ENCODE measurements around the gene KIF4A.
"Not testable (repeated sequence)": the region's sequence is repeated elsewhere in the genome, so short reads cannot be mapped to it uniquely, and the experiment has no call there.

Gene KIF4A

GRCh38 chrX:70293621-70294020 is 3.7 kb downstream of the KIF4A start:
- DNase-seq, result no peak

- DNase-seq, result no peak
These were observed 11.8 kb downstream of the KIF4A start for GRCh38 chrX:70301716-70302115.

GRCh38 chrX:70313503-70313902 is 23.6 kb downstream of the KIF4A start:
- DNase-seq, result no peak

GRCh38 chrX:70322784-70323183 is 32.9 kb downstream of the KIF4A start:
- DNase-seq, result no peak

DNA sequence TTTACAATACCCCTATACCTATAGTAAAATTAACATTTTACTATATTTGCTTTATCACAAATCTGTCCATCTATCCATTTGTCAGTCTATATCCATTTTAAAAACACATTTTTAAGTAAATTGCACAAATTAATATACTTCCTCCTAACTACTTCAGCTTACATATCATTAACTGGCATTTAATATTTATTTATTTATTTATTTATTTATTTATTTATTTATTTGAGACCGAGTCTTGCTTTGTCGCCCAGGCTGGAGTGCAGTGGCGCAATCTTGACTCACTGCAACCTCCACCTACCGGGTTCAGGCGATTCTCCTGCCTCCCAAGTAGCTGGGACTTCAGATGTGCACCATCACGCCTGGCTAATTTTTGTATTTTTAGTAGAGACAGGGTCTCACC is 33.7 kb downstream of the KIF4A start:
- not testable (repeated sequence) for DNase-seq

GRCh38 chrX:70324326-70324725 is 34.4 kb downstream of the KIF4A start:
- DNase-seq, result no peak

DNA sequence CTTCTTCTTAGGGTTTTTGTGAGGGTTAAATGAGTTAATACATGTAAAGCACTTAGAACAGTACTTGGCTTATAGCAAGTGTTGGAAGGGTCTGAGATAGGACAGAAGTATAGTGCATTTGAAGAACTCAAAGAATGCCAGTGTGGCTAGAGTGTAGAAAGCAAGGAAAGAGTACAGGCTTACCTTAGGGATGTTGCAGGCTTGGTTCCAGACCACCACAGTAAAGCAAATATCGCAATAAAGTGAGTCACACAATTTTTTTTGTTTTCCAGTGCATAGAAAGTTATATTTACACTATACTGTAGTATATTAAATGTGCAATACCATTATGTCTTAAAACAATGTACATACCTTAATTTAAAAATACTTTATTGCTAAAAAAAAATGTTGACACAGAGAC is 41.3 kb downstream of the KIF4A start:
- no peak for DNase-seq

DNA sequence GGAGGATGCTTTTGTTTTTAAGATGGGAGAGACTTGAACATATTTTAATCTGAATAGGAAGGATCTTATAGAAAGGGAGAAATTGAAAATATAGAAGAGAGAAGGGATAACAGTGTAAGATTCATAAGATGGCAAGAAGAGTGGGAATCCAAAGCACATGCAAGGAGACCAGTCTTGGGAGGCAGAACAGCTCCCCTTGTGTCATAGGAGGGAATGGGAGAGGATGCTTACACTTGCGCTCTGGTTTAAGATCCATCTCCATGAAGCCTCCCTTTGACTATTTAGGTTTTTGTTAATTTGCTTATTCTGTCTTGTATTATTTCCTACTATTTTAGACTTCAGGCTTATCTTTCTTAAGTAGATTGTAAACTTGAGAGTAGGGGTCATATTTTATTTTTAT is 42.7 kb downstream of the KIF4A start:
- DNase-seq, result no peak

DNA sequence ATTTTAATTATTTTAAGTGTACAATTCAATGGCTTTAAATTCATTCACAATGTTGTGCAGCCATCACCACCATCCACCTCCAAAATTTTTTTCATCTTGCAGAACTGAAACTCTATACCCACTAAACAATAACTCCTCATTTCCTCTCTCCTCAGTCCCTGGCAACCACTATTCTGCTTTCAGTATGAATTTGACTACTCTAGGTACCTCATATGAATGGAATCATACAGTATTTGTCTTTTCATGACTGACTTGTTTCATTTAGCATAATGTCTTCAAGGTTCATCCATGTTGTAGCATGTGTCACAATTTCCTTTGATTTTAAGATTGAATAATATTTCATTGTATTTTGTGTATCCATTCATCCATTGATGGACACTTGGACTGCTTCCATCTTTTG is 46.9 kb downstream of the KIF4A start:
- no peak for DNase-seq

GRCh38 chrX:70338290-70338689 is 48.4 kb downstream of the KIF4A start:
- no peak for DNase-seq

- no peak for DNase-seq
These were observed 53.5 kb downstream of the KIF4A start for GRCh38 chrX:70343435-70343834.

DNA sequence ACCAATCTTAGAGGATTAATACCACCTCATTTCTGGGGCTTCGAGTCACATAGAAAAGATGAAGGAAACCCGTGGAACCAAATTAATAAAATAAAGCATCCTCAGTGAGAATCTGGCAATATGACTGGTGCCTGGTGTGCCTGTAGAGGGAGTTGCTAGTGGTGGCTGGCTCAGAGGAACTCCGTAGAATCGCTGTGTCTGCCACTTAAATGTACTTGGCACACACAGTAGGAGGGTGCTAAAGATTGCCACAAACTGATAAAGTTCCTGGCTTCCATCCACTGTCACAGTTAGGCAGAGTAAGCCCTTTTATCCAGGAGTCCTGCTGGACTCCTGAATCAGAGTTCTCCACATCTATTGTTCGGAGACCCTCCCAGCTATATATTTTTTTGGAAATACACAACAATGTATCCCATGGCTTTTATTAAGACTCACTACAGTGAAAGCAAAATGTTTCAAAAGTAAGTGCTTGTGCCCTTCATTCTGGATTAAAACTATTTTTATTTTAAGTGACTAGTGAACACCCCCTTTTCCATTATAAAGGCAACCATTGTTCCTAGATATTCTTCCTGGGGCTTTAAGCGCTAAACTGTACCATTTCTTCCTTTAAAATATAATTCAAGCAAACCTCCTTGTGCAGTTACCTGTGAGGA is 56.6 kb downstream of the KIF4A start:
- DNase-seq, result no peak

- DNase-seq, result not testable (repeated sequence)
These were observed 58.9 kb downstream of the KIF4A start for GRCh38 chrX:70348825-70349224.

DNA sequence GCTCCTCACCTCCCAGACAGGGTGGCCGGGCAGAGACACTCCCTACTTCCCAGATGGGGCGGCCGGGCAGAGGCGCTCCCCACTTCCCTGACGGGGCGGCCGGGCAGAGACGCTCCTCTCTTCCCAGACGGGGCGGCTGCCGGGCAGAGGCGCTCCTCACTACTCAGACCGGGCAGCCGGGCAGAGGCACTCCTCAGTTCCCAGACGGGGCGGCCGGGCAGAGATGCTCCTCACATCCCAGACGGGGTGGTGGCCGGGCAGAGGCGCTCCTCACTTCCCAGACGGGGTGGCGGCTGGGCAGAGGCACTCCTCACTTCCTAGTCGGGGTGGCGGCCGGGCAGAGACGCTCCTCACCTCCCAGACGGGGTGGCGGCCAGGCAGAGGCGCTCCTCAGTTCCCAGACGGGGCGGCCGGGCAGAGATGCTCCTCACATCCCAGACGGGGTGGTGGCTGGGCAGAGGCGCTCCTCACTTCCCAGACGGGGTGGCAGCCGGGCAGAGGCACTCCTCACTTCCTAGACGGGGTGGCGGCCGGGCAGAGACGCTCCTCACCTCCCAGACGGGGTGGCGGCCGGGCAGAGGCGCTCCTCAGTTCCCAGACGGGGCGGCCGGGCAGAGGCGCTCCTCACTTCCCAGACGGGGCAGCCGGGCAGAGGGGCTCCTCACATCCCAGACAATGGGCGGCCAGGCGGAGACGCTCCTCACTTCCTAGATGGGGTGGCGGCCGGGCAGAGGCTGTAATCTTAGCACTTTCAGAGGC is 59.6 kb downstream of the KIF4A start:
- not testable (repeated sequence) for DNase-seq

DNA sequence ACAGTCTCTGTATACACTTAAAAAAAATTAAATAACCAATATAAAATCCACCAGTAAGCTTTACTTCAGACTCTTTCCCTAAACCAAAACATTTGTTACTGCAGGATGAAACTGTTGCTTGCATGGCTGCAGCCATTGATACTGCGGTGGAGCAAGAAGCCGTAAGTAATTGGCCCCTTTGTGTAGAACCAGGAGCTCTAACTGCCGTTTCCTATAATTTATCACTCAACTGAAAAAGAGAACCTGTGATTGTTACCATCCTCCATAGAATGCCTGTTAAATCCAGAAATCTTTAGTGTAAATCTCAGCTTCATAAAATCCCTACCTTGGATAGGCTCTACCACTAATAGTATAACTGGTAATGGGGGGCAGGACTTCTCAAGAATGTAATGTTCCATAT is 62.6 kb downstream of the KIF4A start:
- DNase-seq, result no peak

- no peak for DNase-seq
These were observed 63.6 kb downstream of the KIF4A start for GRCh38 chrX:70353514-70353913.

- DNase-seq, result no peak
These were observed 64.8 kb downstream of the KIF4A start for GRCh38 chrX:70354716-70355115.

GRCh38 chrX:70359458-70359857 is 69.6 kb downstream of the KIF4A start:
- DNase-seq, result no peak

DNA sequence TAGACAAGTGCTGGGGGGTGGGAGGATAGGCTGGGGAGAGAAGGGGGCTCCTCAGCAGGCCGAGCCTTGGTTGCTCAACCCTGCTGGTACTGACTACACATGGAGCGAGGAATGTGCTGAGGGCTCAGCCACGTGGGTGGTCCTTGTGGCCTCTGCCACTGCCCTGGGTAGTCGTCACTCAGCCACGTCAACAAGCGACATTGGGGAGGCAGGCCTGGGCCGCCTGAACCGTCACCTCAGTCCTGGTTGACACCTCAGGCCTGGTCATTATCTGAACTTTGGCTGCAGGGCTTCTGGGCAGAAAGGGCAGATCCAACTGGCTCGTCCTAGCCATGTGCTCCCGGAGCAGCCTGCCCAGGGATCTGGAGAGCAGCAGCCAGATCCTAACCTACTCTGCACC is 70.5 kb downstream of the KIF4A start:
- DNase-seq, result no peak

- DNase-seq, result not testable (repeated sequence)
These were observed 78.8 kb downstream of the KIF4A start for GRCh38 chrX:70368731-70369130.

- no peak for DNase-seq
These were observed 96.3 kb downstream of the KIF4A start for GRCh38 chrX:70386235-70386634.

- DNase-seq, result peak; percentile 15 to 63
These were observed 109.0 kb downstream of the KIF4A start for GRCh38 chrX:70398899-70399298.

DNA sequence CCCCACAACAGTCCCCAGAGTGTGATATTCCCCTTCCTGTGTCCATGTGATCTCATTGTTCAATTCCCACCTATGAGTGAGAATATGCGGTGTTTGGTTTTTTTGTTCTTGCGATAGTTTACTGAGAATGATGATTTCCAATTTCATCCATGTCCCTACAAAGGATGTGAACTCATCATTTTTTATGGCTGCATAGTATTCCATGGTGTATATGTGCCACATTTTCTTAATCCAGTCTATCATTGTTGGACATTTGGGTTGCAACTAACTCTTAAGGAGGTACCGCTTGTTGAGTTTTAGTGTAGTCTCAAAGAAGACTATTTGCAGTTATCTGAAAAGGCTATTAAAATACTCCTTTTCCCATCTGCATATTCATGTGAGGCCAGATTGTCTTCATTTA is 110.3 kb downstream of the KIF4A start:
- DNase-seq, result not testable (repeated sequence)

GRCh38 chrX:70402721-70403120 is 112.8 kb downstream of the KIF4A start:
- no peak for DNase-seq

DNA sequence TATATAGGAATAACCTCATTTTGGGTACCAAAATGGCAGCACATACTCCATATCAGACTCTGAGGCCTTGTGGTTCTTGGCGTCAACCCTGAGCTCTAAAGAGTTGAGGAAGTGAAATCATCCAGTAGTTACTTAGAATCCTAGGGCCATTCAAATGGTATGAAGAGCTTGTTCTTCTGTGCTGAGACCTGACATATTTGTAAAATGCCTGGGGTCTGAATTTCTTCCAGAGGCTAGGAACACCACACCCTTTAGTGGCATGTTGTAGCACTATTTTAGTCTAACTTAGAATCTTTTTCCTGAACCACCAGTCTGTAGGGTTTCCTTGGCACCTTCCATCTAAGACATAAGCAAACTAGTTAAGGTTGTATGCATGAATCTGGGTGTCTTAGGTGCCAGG is 115.1 kb downstream of the KIF4A start:
- no peak for DNase-seq
